GM18907 (cell line): ENCODE measurements around the gene SNX15.

Experiments used
- ATAC-seq: cut with Tn5 transposase; IDR thresholded peaks from one replicate; pipeline ENCODE4 v1.9.1; 2021; ENCODE audit warnings: mild to moderate bottlenecking, moderate library complexity; ENCODE audit not compliant: unreplicated experiment

Gene SNX15

GRCh38 chr11:65083134-65083833, 56.0 kb downstream of the SNX15 start:
- peak; percentile 20 for ATAC-seq

DNA sequence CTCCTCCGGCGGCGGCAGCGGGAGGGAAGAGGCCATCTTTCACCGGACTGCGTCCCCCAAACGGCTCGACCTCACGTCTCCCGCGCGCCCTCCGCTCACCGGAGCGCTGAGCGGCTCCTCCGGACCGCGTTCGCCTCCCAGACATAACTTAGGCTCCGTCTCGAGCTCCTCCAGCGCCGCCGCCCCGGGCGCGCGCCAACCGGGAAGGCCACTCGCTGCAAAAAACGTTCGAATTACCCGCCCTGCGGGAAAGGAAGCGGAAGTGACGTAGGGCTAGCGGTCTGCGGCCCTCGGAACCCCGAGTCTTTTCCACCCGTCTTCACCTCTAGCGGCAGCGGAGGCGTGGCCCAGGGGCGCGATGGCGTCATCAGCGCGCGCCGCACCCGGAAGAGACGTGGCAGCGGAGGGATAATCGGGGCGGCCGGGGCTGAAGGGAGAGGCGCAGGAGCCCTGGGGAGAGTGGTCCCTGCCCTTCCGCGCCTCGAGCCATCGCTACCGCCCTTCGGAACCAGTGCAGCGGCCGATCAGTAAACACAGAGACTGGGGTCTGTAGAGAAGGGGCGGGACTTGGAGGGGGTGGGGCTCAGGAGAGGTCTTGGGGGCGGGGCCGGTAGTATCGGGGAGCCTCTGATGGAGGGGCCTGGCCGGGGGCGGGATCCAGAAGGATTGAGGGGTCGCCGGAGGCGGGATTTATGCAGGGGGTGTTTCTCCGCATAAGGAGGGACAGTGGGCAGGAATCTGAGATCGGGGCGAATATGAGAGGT, 56.8 kb downstream of the SNX15 start, which contains the start of the genes CDCA5 and ZFPL1:
Gene CDCA5 (minus strand): TSS at position 207 of the 764 bp plus-strand sequence. CDS start 62 bp downstream, at position 145.
Gene ZFPL1 (plus strand): TSS at position 389 of the 764 bp plus-strand sequence. CDS start 477 bp downstream, outside the sequence.
- peak; percentile 77 for ATAC-seq

DNA sequence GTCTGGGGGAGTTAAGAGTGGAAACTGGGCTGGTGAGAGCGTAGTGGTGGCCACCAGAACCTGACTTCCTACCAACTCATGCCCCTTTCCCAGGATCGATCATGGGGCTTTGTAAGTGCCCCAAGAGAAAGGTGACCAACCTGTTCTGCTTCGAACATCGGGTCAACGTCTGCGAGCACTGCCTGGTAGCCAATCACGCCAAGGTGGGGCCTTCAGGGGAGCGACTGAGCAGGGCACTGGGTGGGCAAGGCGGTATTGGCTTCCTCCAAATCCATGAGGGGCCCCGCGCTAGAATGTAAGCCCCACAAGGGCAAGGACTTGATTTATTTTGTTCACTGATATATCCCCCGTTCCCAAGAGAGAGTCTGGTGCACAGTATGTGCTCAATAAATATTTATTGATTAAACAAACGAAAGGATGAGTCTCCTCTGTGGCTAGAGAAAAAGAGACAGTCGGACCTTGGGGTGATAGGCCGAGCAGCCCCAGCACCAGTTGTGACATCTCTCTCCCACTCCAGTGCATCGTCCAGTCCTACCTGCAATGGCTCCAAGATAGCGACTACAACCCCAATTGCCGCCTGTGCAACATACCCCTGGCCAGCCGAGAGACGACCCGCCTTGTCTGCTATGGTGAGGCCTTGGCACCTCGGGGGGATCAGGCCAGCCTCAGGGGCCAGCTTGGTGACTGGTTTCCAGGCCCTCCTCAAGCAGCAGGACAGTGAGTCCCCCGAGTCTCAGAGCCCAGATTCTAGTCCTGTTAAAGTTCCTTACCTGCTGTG, 57.5 kb downstream of the SNX15 start:
- peak; percentile 14 for ATAC-seq

GRCh38 chr11:65085446-65085845, 58.2 kb downstream of the SNX15 start:
- no peak for ATAC-seq

GRCh38 chr11:65086809-65087208, 59.6 kb downstream of the SNX15 start:
- no peak for ATAC-seq

DNA sequence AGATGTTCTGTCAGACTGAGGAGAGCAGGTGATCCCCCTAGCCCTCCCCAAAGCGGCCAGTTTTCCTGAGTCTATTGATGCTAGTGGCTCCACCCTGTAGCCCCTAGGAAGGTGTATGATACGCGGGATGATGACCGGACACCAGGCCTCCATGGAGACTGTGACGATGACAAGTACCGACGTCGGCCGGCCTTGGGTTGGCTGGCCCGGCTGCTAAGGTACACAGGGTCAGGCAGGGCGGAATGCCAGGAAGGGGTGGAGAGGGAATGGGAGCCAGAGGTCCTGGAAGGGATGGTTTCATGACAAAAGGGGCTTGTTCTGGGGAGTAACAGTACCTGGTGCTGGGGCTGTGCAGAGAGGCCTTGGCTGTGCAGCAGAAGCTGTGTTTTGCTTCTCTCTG, 60.0 kb downstream of the SNX15 start:
- no peak for ATAC-seq

- ATAC-seq: no peak
Measured at GRCh38 chr11:65087827-65088226, 60.6 kb downstream of the SNX15 start.

GRCh38 chr11:65089621-65090020, 62.4 kb downstream of the SNX15 start:
- ATAC-seq: no peak
